Stimulated activated naive CD4-positive, alpha-beta T cell treated with Interleukin-2 at 50 U/mL for 16 hours (primary cell): ENCODE results near the gene KCP.

ENCODE experiments used
- DNase-seq: peaks from one replicate; lab custom pipeline; 2025; lab: John Stamatoyannopoulos, UW

KCP gene

DNA sequence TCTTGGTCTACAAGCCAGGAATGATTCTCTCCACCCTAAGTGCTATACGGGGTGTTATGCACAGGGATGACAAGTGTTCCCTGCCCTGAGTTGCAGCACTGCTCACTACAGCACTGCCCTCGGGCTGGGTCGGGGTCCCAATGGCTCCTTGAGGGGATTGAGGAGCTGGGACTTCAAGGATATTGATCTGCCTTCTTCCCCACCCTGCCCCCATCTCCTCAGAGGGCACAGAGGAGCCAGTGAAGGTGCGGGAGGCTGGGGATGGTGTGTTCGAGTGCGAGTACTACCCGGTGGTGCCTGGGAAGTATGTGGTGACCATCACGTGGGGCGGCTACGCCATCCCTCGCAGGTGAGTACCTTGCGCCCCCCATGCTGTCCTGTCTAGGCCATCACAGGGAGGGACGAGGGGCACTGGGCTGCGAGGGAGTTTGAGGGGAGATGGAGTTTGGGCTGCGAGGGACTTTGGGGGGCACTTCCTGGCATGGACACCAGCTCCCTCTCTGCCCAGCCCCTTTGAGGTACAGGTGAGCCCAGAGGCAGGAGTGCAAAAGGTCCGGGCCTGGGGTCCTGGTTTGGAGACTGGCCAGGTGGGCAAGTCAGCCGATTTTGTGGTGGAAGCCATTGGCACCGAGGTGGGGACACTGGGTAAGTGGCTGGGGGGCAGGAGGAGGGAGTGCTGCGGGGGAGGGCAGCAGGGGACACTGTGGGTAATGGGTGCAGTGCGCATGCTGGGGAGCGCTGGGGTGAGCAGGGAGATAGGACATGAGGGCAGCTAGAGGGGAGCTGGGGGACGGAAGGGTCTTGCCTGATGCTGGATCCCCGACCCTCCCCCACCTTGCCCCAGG lies 70.0 kb downstream of the KCP start:
- no peak for DNase-seq

DNA sequence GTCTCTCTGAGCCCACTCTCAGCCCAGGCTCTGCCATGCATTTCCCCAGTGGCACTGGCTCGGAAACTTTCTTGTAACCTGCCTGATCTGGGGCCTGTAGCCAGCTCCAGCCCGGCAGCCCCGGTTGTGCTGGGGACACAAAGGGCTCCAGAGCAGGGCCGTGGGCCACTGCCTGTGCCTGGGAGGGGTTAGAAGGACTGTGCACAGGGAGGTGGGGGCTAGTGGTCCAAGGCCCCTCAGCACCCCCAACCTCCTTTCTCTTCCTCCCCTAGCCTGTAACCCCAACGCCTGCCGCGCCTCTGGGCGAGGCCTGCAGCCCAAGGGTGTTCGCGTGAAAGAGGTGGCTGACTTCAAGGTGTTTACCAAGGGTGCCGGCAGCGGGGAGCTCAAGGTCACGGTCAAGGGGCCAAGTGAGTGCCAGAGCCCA lies 70.7 kb downstream of the KCP start:
- DNase-seq, result no peak

DNA sequence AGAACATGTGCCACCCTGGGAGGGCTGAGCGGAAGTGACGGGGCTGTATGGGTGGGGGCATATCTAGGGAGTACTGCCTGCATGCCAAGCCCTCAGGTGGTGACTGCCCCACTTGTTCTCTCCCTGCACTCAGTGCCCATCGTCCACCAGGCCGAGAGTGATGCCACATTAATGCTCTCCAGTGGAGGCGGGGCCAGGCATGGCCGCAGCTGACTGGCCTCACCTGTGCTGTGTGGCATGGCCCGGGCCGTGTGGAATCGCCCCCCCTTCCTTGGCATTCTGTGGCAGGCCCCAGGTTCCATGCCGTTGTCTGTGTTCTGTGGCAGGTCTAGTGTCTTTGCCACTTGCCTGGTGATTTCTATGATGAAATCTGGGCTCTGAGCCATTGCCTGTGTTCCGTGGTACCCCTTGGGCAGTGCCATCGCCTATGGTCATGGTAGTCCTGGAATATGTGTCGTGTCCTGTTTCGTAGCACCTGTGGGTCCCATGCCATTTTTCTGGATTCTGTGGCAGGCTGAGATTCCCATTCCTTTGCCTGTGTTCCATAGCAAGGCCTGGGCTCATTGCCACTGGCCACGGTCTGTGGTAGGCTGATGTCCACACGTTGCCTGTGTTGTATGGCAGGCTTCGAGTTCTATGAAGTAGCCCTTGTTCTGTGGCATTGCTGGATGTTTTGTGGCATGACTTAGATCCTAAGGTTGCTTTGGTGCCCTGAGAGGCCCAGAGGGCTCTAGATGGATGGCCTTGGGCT lies 71.4 kb downstream of the KCP start:
- no peak for DNase-seq

DNA sequence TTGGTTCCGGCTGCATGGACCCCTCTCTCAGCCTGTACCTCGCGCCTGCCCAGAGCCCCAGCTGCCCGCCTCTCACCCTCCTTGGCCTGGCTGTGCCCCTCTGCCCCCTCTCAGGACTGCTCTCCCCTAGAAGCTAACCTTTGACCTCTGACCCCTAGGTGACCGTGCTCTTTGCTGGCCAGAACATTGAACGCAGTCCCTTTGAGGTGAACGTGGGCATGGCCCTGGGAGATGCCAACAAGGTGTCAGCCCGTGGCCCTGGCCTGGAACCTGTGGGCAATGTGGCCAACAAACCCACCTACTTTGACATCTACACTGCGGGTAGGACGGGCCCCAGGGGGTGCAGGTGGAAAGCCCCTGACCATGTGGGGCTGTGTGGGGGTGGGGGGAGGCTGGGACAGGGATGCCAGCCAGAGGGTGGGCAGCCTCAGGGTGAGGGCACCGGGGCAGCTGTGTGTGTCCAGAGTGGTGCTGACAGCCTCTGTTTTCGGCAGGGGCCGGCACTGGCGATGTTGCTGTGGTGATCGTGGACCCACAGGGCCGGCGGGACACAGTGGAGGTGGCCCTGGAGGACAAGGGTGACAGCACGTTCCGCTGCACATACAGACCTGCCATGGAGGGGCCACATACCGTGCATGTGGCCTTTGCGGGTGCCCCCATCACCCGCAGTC lies 72.3 kb downstream of the KCP start:
- no peak for DNase-seq

DNA sequence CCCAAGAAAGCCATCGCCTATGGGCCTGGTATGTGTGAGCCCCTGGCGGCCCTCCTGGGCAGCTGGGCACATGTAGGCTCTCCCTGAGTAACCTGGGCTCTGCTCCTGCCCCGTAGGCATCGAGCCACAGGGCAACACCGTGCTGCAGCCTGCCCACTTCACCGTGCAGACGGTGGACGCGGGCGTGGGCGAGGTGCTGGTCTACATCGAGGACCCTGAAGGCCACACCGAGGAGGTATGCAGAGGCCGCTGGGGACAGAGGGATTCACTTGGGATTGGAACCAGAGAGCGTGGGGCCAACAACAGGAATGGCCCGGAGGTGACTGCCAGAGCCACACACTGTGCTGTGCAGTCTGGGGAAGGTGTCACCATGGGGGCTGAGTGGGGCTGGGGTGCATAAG lies 73.0 kb downstream of the KCP start:
- no peak for DNase-seq

DNA sequence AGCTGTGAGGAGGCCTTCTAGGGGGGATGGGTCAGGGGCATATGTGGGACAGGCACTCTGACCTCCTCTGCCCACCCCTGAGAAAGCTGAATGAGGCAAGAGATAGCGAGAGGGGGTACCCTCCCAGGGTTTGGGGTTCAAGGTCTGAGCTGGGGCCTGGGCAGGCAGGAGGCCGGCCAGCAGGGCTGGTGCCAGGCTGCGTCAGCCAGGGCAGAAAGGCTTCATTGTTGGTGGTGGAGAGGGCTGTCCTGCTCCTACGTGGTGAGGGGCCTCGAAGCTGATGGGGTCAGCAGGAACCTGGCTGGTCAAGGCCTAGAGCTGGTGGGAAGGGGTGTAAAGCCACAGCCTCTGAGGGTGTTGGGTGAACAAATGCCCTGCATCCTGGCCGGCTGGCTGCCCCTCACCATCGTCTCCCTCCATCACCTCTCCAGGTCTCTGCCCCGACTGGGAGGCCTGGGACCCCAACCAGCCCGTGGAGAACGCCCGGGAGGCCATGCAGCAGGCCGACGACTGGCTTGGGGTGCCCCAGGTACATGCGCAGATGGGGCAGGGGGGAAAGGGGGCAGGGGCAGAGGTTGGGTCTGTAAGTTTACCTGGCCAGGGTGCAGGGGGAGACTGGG lies 73.7 kb downstream of the KCP start:
- DNase-seq, result no peak

DNA sequence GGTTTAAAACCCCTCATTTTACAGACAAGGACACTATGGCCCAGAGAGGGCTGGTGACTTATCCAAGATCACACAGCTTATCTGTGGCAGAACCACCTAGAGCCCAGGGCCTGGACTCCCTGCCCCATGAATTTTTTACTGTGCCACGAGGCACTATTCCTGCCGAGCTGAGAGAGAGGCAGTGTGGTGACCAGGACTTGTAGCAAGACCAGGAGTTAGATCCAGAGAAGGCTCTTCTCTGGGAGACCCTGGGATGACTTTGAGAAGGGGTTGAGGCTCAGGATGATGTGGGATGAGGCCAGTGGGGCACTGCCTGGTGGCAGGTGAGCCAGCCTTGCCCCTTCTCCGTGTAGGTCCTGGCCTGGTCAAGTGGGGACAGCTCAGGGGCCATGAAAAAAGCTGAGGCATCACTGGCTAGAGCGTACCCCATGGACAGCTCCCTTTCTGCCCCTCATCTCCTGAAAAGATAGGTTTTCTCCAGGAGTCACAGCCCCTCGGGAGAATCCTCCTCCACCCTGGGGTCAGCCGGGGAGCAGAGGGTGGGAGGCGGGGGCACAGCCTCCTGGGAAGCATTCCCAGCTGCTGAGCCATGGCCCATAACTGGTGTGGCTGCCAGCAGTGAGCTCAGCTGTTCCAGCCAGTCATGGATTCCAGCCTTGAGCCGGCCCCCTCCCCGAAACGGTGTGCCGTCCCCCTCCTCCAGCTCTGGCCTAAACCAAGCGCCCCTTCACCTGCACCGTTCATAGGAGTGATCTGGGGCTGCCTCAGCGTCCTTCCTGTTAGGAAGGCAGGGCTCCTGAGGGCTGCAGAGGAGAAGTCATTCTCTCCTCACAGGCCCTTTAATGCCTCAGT lies 74.5 kb downstream of the KCP start:
- DNase-seq, result no peak

DNA sequence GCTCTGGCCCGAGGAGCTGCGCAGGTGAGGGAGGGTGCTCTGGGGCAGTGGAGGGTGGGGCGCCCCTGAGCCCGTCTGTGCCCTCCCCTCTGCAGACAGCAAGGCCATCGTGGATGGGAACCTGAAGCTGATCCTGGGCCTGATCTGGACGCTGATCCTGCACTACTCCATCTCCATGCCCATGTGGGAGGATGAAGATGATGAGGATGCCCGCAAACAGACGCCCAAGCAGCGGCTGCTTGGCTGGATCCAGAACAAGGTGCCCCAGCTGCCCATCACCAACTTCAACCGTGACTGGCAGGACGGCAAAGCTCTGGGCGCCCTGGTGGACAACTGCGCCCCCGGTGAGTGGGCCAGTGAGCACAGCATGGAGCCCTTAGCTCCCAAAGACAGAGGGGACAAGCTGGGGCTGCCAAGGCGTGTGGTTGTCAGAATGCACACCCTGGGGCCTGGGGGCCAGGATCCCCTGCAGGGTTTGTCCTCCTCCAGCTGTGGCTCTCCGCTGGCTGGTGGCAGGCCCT lies 75.2 kb downstream of the KCP start:
- DNase-seq, result no peak

DNA sequence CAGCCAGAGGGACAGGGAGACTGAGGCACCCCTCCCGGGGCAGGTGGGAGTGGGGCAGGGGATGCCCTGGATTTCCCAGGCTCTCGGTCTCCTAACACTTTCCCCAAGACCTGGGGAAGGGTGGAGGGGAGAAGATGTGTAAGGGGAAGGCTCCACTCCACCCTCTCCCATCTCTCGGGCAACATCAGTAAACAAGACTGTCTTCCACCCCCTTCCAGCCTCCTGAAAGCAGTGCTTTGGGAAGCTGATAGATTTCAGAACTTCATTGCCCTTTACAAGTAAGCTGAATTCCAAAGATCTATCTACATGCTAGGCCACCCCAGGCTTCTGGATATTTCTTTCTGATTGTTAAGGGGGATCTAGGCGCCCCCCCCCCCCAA lies 76.6 kb downstream of the KCP start:
- DNase-seq, result no peak

DNA sequence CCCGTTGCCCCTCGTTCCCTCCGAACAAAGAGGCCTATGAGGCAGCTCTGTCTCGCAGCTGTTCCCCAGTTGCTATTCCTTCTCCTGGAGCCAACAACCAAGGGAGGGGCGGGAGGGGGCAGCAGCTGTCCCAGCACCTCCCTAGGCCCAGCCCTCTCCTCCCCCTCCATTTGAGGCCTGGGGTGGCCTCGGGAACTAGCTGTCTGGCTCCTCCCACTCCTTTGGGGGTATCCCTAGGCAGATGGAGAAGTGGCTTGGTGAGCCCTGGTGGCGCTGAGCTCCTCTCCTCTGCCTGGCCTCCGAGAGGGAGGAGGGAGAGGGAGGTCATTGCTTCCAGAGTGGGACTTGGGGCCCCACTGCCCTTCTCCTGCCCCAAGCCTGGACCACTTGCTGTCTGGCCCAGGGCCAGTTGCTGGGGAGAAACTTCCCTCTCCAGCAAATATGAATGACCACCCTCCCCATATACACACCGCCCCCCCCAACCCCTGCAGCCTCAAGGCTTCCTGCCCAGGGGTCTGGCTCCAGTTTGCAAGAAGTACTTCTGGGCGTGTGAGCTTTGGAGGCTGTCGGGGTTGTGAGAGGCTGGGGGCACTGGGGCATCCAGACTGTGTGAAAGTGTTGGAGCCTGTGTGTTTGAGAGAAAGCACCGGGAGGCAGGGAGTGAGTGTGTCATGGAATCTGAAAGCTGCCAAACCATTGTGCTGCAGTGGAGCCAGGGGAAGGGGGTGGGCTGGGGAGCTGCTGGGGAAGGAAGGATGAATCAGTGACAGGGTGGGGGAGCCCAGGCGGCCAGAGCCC lies 77.2 kb downstream of the KCP start:
- DNase-seq, result no peak

DNA sequence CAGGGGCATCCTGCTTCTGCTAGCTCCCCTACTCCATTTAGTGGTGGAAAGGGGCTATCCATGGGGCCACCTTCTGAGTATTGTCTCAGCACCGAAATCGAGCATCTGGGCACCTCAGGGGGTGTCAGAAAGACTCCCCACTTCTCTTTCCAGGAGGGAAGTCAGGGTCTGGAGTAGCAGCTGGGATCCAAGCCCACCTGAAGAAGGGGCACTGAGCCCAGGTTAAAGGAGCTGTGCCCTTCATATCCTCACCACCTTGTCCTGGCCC lies 77.7 kb downstream of the KCP start:
- no peak for DNase-seq

DNA sequence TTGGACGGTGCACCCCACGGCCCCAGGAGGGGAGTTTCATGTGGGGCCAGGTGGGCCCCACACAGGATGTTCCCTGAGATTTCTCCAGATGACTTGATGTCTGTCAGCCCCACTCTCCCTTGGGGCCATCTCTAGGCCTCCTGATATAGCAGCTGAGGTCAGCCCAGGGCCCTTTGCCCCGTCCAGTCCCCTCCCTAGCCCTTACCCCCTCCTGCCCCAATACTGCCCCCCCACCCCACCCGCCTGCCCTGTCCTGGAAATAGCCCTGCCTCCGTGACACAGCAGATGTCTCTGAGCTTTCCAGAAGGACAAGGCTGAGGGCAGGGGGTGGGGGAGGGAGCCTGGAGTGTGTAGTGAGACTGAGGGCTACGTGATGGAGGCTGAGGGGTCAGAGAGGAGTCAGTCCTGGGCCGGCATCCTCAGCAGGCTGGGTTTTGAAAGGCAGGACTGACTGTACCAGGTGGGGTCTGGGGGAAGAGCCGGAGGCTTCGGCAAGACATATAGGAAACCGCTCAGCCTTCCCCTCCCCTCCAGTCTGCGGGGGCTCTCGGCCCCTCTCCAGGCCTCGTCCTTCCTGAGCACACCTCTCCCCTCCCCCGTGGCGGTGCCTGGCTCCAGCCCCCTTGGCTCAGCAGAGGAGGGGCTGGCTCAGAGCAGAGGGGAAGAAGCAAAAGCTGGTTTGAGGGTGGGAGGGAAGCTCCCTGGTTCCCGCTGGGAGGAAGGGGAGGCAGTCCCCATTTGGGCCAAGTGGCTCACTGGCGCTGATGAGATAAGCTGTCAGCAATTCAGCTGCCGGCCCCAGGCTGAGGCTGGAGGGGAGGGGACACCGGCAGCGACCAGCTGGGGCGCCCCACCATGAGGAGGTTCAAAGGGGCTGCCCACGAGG lies 78.3 kb downstream of the KCP start:
- no peak for DNase-seq

DNA sequence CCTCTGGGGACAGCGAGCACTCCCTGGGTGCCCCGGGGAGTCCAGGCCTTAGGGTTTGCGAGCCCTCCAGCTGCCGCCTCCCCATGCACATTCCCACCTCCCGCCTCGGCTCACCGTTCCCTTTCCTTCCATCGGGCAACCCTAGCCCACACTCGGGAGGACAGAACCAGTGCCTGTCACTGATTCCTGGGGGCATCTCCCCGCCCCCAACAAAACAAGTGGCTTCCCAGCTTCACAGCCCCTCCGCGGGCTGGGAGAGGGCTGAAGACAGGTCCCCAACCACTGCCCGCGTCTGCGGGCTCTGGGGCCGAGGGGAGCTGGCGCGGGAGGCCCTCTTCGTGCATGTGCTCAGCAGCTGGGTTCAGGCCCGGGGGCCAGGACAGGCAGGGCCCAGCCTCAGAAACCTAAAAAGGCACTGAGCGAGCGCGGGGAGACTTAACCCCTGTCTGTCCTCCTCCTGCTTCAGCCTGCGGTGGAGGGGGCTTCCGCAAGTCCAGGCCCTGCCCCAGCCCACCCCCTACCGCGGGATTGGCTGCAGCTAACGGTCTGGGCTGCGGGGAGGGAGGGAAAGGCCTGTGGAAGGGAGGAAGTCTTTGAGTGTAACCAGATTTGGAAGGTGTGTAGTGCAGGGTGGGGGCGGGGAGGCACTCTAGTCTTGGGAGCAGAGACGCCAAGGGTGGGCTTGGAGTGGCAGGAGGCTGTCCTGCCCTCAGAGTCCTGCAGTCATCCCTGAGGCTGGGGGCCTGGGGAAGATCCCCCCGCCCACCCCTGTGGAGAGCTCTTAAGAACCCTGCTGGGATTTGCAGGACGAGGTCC lies 79.1 kb downstream of the KCP start:
- DNase-seq, result no peak

DNA sequence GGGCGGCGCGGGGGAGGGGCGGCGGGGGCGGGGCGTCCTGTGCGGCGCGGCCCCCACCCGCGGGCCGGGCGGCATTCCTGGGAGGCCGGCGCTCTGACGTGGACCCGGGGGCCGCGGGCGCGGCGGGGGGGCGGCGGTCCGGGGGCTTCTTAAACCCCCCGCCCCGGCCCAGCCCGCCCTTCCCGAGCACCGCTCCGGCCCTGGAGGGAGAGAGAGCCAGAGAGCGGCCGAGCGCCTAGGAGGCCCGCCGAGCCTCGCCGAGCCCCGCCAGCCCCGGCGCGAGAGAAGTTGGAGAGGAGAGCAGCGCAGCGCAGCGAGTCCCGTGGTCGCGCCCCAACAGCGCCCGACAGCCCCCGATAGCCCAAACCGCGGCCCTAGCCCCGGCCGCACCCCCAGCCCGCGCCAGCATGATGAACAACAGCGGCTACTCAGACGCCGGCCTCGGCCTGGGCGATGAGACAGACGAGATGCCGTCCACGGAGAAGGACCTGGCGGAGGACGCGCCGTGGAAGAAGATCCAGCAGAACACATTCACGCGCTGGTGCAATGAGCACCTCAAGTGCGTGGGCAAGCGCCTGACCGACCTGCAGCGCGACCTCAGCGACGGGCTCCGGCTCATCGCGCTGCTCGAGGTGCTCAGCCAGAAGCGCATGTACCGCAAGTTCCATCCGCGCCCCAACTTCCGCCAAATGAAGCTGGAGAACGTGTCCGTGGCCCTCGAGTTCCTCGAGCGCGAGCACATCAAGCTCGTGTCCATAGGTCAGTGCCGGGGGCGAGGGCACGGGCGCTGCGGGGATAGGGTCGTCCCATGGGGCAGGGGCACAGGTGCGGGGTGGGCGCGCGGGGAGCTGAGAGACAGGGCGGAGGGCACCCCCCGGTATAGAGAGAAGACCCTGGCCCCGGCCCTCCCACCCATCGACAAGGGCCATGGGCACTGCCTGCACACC lies 80.0 kb downstream of the KCP start, which contains the start of gene FLNC:
FLNC (plus strand) TSS at position 176 of the 947 bp plus-strand sequence; CDS start at position 408, 232 bp downstream.
- peak; percentile 24 for DNase-seq

DNA sequence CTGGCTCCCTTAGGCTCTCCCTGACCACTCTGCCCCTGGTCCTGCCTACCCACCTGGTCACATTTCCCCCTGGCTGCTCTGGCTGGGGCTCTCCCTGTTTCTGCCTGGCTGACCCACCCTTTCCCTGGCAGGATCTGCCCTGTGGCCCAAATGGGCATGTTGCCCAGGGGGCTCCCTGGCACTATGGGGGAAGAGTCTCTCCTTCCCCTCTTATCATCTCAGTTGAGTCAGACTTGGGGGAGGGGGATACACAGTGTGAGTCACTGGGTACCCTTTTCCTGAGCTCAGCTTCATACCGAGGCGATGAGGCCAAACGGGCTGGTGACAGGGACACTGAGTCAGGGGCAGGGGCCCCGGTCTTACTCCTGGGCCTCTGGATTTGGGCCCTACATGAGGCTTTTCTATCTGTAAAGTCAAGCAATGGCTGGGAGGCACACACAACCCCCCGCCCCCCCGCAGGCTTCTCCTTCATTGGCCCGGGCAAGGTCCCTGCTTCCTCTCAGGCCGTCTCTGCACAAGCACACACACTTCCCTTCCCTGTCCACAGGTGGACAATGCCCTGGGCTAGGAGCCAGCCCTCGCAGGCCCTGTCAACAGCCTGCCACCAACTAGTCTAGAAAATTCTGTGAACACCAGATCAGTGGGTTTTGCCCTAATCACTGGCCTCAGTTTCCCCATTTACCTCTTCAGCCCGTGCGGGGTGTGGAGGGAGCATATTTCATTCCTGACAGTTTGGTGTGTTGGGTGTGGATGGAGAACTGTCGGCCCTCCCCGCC lies 80.9 kb downstream of the KCP start:
- no peak for DNase-seq

DNA sequence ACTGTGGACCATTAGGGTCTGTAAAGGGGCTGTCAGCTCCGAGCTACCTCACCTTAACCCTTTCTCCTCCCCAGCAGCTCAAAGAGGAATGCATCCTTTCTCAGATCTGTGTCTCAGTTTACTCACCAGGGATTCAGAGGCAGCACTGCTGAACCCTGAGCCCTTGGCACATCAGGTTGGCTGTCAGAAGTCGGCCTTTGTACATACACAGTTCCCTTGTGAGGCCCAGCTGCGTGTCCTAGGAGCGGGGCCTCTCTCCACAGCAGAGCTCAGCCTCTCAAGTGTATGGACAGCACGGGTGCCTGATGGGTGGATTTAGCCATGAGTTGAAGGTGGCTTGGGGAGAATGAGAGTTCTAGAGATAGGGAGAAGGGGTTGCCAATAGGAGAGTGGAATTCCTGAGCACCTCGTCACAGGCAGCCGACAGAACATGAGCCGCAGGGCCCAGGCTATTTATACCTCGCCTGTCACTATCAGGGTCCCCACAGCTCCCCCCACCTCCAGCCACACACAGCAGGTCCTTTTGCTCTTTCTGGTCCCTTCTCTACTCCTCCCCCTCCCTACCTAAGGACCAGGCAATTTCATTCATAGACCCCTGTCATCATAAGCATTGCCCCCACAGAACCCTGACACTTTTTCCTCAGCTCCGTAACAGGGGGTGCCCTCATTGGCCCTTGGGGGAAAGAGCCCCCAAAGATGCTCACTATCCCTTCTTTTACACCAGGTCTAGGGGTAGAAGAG lies 82.4 kb downstream of the KCP start:
- DNase-seq, result no peak
